GM12892 (cell line): ENCODE results near the gene SLC12A3. TPM values are rescaled to one million over a fixed set of nuclear protein-coding genes. Genes with fewer than 3 reads are reported as not detected.

Source experiments
- DNase-seq: peaks from one replicate; pipeline ENCODE4 v3.0.0; 2011; ENCODE audit not compliant: insufficient read length
- FAIRE-seq: peaks from 2 replicates; lab custom pipeline; 2011; peaks lifted over from hg19 to GRCh38; lab: Jason Lieb, UNC
- POLR2A ChIP-seq: IDR thresholded peaks from 2 replicates; pipeline ENCODE4 v1.6.1; 2011; ENCODE audit warnings: low read depth, low read length, control low read depth
- POLR2AphosphoS5 ChIP-seq: IDR thresholded peaks from 2 replicates; pipeline ENCODE4 v1.6.1; 2011; ENCODE audit warnings: low read depth, low read length, control low read depth
- TAF1 ChIP-seq: IDR thresholded peaks from 2 replicates; pipeline ENCODE4 v1.6.1; 2011; ENCODE audit warnings: low read depth, mild to moderate bottlenecking, control low read depth, low read length, borderline replicate concordance
- polyA plus RNA-seq: library from polyadenylated mRNA; unstranded; fragments of >200 nt; gene quantifications from one replicate; pipeline ENCODE4 v1.2.1, GENCODE V29; 2012; ENCODE audit warnings: missing spikeins, inconsistent platforms; ENCODE audit not compliant: missing spikeins

The SLC12A3 gene, protein sequence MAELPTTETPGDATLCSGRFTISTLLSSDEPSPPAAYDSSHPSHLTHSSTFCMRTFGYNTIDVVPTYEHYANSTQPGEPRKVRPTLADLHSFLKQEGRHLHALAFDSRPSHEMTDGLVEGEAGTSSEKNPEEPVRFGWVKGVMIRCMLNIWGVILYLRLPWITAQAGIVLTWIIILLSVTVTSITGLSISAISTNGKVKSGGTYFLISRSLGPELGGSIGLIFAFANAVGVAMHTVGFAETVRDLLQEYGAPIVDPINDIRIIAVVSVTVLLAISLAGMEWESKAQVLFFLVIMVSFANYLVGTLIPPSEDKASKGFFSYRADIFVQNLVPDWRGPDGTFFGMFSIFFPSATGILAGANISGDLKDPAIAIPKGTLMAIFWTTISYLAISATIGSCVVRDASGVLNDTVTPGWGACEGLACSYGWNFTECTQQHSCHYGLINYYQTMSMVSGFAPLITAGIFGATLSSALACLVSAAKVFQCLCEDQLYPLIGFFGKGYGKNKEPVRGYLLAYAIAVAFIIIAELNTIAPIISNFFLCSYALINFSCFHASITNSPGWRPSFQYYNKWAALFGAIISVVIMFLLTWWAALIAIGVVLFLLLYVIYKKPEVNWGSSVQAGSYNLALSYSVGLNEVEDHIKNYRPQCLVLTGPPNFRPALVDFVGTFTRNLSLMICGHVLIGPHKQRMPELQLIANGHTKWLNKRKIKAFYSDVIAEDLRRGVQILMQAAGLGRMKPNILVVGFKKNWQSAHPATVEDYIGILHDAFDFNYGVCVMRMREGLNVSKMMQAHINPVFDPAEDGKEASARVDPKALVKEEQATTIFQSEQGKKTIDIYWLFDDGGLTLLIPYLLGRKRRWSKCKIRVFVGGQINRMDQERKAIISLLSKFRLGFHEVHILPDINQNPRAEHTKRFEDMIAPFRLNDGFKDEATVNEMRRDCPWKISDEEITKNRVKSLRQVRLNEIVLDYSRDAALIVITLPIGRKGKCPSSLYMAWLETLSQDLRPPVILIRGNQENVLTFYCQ
- polyA plus RNA-seq, result 1.8 TPM

- no peak for TF ChIP-seq TAF1
- TF ChIP-seq POLR2A, result no peak
- TF ChIP-seq POLR2AphosphoS5, result no peak
- FAIRE-seq, result no peak
- DNase-seq, result no peak
Observed at GRCh38 chr16:56864960-56865359, at the start of gene SLC12A3. SLC12A3 (plus strand) TSS chr16:56865207; CDS start chr16:56865236, 29 bp downstream.

- FAIRE-seq, result no peak
Observed at GRCh38 chr16:56815721-56816120, 49.3 kb upstream of the SLC12A3 start.

GRCh38 chr16:56817056-56817455, 48.0 kb upstream of the SLC12A3 start:
- FAIRE-seq (no peak), DNase-seq (no peak)
- TF ChIP-seq TAF1, result no peak
- TF ChIP-seq POLR2A, result no peak
- no peak for TF ChIP-seq POLR2AphosphoS5

More at GRCh38 chr16:56815721-56816120, 49.3 kb upstream of the SLC12A3 start:
- DNase-seq, result no peak
- no peak for TF ChIP-seq POLR2A
- no peak for TF ChIP-seq POLR2AphosphoS5
- TF ChIP-seq TAF1, result no peak

DNA sequence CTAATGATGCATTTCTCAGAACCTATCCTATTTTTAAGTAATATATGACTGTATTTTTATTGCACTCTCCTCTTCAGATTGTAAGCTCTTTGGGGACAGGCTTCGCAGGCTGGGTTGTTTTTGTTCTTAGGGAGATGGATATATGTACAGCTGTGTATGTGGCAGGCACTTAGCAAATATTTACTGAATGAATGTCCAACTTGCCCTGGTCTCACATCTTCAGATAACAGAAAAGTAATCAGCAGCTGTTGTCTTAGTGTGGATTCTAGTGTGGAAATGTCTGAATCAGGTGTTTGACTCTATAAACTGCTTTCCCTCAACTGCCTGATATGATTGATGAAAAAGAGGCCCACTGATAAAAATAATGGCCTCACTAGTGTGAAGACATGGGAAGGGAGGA, 47.1 kb upstream of the SLC12A3 start:
- no peak for DNase-seq
- FAIRE-seq, result peak; percentile 46
- TF ChIP-seq POLR2A (no peak), TAF1 (no peak), POLR2AphosphoS5 (no peak)

- FAIRE-seq, result no peak
- DNase-seq, result no peak
- TF ChIP-seq POLR2AphosphoS5, result no peak
- no peak for TF ChIP-seq TAF1
- no peak for TF ChIP-seq POLR2A
Observed at GRCh38 chr16:56823081-56823733, 41.8 kb upstream of the SLC12A3 start.

DNA sequence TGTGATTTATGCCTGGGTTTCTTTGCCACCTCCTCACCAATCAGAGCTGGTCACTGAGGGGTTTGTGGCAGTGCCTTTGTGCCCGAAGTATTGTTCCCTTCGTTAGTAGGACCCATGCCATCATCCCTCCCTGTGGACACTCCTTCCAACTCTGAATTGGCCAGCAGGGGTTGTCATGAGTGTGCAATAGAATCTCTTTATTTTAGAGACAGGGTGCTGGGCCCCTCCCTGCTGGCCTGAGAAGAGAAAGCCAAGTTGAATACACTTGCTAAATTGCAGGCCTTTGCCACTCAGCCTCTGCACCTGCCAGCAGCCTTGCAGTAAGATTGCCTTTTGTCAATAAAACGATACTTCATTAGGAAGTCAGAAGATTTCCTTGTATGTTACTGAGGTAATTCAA, 40.7 kb upstream of the SLC12A3 start:
- no peak for DNase-seq
- FAIRE-seq, result no peak
- TF ChIP-seq TAF1 (no peak), POLR2AphosphoS5 (no peak), POLR2A (no peak)

DNA sequence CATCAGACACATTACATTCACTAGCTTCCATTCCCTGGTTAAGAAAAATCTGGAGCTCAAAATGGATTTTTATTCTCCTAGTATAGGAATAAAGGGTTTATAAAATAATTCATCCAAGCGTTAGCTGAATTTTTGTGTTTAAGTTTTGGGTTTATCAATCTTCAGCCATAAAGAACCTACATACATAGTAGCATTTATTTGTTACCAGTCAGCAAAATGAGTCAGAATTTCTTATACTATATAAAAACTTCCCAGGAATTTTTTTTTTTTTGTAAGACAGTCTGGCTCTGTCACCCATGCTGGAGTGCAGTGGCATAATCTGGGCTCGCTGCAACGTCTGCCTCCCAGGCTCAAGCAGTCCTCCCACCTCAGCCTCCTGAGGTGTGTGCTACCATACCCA, 40.2 kb upstream of the SLC12A3 start:
- no peak for TF ChIP-seq TAF1
- no peak for TF ChIP-seq POLR2A
- TF ChIP-seq POLR2AphosphoS5, result no peak
- no peak for FAIRE-seq
- no peak for DNase-seq

DNA sequence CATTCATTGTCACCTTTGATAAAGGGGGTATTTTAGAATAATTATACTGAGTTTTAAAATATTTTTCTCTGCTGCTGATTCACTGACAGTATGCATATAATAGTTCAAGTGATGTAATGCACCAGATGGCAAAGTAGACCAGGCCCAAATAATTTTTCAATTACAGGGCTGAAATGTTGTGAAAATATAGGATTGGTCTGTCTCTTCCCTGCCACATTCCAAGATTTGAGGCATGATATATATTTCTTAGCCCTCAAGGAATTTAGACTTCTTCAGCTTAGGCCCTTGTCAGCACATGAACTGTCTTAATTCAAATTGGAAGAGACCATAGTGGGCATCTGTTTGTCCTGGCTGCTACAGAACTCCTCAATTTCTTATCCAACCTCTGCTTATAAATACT, 39.2 kb upstream of the SLC12A3 start:
- no peak for TF ChIP-seq TAF1
- TF ChIP-seq POLR2A, result no peak
- FAIRE-seq, result no peak
- no peak for DNase-seq

DNA sequence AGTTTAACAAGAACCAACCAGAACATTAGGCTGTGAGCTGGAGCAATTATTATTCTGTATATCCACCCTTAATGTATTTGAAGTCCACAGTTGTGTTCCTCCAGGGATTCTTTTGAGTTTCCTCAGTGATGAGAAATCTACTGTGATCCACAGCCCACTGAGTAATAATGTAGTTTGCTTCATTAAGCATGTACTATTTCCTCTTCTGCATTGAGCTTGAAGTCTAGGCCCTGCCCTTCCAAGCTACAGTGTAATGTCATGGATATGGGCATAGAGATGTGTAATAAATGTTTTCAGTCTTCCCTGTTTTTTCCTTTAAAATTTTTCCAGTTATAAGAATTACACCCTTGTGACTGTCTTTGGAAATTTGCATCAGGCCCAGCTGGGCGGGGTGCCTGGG, 36.4 kb upstream of the SLC12A3 start:
- no peak for FAIRE-seq
- no peak for TF ChIP-seq TAF1
- TF ChIP-seq POLR2AphosphoS5, result no peak
- no peak for TF ChIP-seq POLR2A

GRCh38 chr16:56830669-56831068, 34.3 kb upstream of the SLC12A3 start:
- TF ChIP-seq POLR2A (no peak), TAF1 (no peak), POLR2AphosphoS5 (no peak)
- no peak for DNase-seq
- no peak for FAIRE-seq

More for the DNA sequence above, 36.4 kb upstream of the SLC12A3 start:
- no peak for DNase-seq

GRCh38 chr16:56832768-56833167, 32.2 kb upstream of the SLC12A3 start:
- FAIRE-seq (no peak), DNase-seq (no peak)
- no peak for TF ChIP-seq POLR2AphosphoS5
- TF ChIP-seq POLR2A, result no peak
- no peak for TF ChIP-seq TAF1
